HG03457 (cell line): Measurements from ENCODE around the gene EGFLAM.
"Not testable (repeated sequence)": the region's sequence is repeated elsewhere in the genome, so short reads cannot be mapped to it uniquely, and the experiment has no call there.

ENCODE experiments used
- ATAC-seq: cut with Tn5 transposase; IDR thresholded peaks from one replicate; pipeline ENCODE4 v1.9.1; 2021; ENCODE audit warnings: moderate number of reproducible peaks; ENCODE audit not compliant: unreplicated experiment

EGFLAM gene

DNA sequence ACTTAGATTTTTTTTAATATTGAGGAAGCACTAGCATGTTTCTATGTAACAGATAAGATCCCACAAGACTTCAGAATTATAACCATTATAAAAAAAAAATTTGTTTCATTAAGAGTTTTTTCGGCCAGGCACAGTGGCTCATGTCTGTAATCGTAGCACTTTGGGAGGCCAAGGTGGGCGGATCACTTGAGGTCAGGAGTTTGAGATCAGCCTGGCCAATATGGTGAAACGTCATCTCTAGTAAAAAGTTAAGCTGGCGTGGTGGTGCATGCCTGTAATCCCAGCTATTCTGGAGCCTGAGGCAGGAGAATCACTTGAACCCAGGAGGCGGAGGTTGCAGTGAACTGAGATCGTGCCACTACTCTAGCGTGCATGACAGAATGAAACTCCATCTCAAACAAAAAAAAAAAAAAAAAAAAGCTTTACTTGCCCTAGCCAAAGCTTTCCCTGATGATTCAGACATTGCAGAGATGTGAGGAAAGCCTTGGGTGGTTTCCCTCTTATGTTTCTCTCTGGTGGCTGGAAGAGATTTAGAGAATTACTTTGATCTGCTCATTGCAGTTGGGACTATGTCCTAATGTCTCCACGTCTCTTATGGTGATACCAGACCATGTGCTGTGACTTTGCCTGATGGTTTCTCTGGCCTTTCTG is 65.4 kb downstream of the EGFLAM start:
- no peak for ATAC-seq

- no peak for ATAC-seq
Measured at GRCh38 chr5:38329132-38329715, 70.9 kb downstream of the EGFLAM start.

GRCh38 chr5:38330207-38330606 is 71.8 kb downstream of the EGFLAM start:
- no peak for ATAC-seq

DNA sequence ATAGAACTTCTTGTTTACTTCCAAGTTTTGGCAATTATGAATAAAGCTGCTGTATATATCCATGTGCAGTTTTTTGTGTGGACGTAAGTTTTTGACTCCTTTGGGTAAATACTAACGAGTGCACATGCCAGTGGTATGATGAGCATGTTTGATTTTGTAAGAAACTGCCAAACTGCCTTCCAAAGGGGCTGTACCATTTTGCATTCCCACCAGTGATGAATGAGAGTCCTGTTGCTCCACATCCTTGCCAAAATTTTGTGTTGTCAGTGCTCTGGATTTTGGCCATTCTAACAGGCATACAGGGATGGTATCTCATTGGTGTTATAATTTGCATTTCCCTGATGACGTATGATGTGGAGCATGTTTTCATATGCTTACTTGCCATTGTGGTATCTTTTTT is 73.5 kb downstream of the EGFLAM start:
- no peak for ATAC-seq

DNA sequence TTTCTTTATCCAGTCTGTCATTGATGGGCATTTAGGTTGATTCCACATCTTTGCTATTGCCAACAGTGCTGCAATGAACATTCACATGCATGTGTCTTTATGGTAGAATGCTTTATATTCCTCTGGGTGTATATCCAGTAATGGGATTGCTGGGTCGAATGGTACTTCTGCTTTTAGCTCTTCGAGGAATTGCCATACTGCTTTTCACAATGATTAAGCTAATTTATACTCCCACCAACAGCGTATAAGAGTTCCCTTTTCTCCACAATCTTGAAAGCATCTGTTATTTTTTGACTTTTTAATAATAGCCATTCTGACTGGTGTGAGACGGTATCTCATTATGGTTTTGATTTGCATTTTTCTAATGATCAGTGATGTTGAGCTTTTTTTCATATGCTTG is 74.8 kb downstream of the EGFLAM start:
- not testable (repeated sequence) for ATAC-seq

DNA sequence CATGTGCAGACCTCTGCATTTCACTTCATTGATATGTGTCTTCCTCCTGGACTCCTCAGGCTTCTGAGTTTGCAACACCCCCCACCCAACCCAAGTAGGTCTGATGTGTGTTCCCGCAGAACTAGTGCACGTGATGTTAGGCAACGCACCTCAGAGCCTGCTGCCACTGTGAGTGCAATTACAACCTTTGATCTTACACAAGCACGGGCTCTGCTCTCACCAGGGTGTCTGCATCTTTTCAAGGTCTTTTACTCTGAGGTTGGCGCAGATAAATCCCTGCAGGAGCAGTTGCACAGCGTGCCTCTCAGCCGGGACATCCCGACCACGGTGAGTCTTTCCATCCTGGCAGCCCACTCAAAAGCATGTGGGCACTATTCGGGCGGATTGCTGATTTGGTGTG is 80.1 kb downstream of the EGFLAM start:
- no peak for ATAC-seq

DNA sequence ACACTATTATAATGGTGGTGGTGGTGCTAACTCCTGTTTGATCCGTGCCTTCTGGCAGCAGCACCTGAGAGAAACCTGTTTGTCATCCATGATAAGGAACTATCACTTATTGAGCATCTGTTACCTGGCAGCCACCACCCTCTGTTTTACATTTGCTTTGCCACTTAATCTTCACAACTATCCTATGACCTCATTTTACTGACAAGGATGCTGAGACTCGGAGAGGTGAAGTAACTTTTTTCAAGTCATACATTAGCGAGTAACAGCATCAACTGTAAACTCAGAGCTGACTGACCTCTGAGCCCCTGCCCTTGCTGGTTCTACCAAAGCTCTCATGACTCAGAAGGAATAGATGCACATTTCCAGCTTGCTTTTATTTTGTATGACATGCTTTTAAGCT is 81.1 kb downstream of the EGFLAM start:
- ATAC-seq = no peak

GRCh38 chr5:38341056-38341455 is 82.7 kb downstream of the EGFLAM start:
- no peak for ATAC-seq

DNA sequence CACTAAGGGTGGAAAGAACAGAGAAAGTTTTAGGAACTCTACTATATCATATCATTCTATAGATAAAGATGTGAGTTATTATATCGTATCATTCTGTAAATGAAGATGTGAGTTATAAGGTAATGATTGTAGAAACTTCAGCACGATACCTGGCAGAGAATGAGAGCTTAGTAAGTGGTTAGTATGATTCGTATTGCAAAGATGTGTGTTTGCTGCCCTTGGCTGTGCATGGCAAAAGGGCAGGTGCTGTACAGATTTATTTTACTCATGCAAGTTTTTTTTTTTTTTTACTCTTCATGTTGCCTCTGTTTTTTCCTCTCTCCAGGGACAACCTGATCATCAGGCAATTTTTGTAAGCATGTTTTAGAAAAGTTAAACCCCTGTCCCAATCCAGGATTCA is 83.3 kb downstream of the EGFLAM start:
- ATAC-seq = no peak

GRCh38 chr5:38342261-38342660 is 83.9 kb downstream of the EGFLAM start:
- ATAC-seq = no peak

GRCh38 chr5:38344891-38345290 is 86.5 kb downstream of the EGFLAM start:
- no peak for ATAC-seq

GRCh38 chr5:38346593-38346992 is 88.2 kb downstream of the EGFLAM start:
- no peak for ATAC-seq

DNA sequence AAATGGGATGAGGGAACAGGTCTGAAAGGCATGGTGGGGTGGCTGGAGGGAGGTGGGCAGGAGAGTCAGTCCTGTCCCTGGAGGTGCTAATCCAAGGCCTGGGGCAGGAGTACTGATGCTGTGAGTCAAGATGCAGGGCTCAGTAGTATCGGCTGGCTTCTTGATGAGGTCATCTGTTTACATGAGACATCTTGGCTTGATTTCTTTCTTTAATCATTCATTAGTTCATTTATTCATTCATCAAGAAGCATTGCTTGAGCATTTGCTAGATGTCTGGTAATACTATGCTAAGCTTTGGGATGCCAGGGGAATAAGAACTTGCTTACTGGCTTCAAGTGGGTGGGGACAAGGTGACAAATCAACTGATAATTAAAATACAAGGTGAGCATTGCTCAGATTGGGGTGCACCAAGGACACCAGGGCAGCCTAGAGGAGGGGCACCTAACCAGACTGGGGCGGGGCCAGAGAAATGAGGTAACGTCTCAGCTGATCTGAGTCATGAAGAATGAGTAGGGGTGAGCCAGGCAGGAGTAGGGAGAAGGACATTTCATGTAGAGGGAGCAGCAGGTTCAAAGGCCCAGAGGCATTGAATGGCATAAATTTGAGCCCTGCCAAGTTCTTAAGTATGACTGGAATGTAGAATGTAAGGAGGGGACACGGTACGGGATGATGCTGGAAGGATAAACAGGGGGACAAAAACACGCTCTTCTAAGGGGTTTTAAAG is 88.8 kb downstream of the EGFLAM start:
- no peak for ATAC-seq

DNA sequence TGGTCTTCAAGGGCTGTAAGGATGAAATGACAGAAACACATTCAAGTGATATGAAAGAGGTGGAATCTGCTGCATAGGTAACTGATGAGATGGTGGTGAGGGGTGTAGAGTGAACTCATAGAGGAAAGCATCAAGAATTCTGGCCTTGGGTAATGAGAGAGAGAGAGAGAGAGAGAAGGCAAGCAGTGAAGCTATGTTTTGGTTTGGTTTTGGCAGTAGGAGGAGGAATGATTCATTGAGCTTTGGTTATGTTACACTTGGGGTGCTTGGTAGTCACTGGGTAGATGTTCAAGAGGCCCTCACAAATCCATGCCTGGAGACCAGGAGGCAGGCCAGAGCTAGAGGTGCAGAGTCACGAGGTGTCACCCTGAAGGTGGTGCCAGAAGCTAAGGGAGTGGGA is 89.5 kb downstream of the EGFLAM start:
- ATAC-seq = no peak

GRCh38 chr5:38360323-38361061 is 102.1 kb downstream of the EGFLAM start:
- no peak for ATAC-seq

- ATAC-seq = no peak
Measured at GRCh38 chr5:38362713-38363112, 104.4 kb downstream of the EGFLAM start.

- no peak for ATAC-seq
Measured at GRCh38 chr5:38364825-38365224, 106.5 kb downstream of the EGFLAM start.

- no peak for ATAC-seq
Measured at GRCh38 chr5:38367410-38367809, 109.1 kb downstream of the EGFLAM start.

DNA sequence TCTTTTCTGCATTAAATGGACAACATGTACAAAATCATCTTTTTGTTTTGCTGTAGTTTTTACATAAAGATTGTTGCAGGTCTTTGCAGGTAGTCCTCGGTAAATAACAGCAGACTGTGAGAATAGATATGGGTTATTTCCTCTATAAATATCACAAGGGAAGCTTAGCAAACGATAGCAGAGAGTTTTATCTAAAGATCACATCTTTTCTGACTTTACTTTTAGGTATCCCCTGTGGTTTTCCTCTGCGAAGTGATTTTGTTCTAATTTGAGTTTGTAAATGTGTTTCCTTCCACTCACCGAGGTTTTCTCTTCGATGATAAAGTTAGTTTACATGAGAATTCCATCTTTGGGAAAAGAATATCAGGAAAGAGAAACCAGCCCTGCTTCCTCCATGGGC is 109.6 kb downstream of the EGFLAM start:
- ATAC-seq = no peak

GRCh38 chr5:38369692-38370091 is 111.3 kb downstream of the EGFLAM start:
- ATAC-seq = no peak

DNA sequence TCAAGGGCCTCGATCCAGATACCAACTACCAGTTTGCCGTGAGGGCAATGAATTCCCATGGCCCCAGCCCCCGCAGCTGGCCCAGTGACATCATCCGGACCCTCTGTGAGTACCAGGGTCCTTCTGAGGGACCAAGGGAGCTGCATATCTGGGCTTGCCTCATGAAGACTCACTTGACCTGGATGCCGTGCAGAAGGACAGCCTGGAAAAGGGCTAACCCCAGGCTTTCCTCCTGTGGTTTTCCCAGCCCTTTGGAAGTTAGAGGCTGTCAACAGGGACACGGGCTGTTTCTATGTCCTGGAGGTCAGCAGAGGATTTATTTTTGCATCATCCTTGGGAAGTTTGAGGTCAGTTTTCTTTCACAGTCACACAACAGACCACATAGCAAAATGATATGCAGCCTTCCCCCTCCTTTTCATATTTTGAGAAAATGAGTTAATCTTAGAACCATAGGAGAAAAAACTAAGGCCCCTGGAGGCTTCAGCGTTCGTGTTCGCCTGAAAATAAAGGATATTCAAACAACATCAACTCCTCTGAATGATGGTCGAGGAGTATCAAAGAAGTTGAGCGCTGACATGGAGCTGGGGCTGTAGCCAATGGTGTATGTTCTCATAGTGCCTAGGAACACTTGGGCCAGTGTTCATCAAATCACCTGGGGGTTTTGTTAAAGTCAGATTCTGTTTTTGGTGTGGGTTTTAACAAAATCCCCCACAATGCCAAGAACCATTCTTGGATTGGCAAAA is 112.2 kb downstream of the EGFLAM start:
- no peak for ATAC-seq
